HT1080 (cell line): Measurements from ENCODE around the gene ANKRD22. TPM values are rescaled to one million over a fixed set of nuclear protein-coding genes. Genes with fewer than 3 reads are reported as not detected.
"Not testable (repeated sequence)": the region's sequence is repeated elsewhere in the genome, so short reads cannot be mapped to it uniquely, and the experiment has no call there.

Experiments
- DNase-seq: peaks from one replicate; pipeline ENCODE4 v3.0.0-alpha.2; 2015; ENCODE audit warnings: low read depth
- total RNA-seq: library from RNA; depleted of rRNA; stranded (reverse); fragments of >200 nt; shearing (Covaris generic); gene quantifications from 2 replicates; pipeline ENCODE4 v1.2.3, GENCODE V29; 2014

The ANKRD22 gene
- total RNA-seq, 1 experiment from 2014 or later: 0.16 TPM

GRCh38 chr10:88838766-88839350 lies 12.8 kb downstream of the ANKRD22 start:
- DNase-seq: peak; percentile 21

DNA sequence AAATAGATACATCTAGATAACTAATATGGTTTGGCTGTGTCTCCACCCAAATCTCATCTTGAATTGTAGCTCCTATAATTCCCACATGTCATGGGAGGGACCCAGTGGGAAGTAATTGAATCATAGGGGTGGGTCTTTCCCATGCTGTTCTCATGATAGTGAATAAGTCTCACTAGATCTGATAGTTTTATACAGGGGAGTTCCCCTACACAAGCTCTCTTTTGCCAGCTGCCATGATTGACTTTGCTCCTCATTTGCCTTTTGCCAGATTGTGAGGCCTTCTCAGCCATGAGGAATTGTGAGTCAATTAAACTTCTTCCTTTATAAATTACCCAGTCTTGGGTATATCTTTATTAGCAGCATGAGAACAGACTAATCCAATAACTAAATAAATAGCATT lies 14.0 kb downstream of the ANKRD22 start:
- DNase-seq: not testable (repeated sequence)

DNA sequence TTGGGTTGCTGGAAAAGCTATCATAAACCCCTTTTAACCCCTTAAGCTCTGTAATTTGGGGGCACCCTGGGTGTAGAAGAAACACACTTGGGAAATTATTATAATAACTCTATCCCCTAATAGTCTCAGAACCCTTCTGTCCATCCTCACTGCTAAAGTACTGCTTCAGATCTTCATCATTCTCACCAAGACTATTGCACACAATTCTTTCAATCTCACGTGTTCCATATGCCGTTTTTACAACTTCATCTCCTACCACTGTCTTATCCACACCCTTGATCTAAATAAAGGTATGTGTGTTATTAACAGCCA lies 15.8 kb downstream of the ANKRD22 start:
- DNase-seq: no peak

DNA sequence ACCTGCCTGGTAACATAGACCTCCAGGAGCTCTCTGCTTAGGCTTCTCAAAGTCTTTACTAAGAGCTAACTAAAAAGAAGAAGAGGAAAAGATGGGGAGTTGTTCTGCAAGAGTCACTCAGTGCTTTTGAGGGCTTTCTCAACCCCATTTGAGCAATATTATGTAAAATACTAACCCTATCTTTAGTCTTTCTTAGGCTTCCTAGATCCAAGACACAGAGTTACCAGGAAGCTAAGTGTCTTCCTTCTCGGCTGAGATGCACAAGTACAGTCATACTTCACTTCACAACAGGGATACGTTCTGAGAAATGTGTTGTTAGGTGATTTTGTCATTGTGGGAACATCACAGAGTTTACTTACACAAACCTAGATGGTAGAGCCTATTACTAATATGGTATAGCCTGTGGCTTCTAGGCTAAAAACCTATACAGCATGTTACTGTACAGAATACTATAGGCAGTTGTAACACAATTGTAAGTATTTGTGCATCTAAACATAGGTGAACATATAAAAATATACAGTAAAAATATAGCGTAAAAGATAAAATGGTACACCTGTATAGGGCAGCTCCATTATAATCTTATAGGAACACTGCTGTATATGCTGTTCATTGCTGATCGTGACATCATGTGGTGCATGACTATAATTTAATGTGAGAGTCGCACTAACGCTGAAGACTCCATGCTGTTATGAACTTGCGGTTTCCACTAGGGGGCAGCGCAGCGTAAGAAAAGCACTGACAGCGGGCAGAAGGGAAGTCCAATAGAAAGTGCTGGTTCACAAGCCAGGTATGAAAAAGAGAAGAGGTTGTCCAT lies 16.3 kb downstream of the ANKRD22 start:
- peak; percentile 77 for DNase-seq

- no peak for DNase-seq
Measured at GRCh38 chr10:88833723-88834122, 17.9 kb downstream of the ANKRD22 start.

GRCh38 chr10:88833156-88833555 lies 18.5 kb downstream of the ANKRD22 start:
- DNase-seq: no peak

GRCh38 chr10:88832376-88832775 lies 19.3 kb downstream of the ANKRD22 start:
- DNase-seq: no peak

GRCh38 chr10:88831709-88832108 lies 19.9 kb downstream of the ANKRD22 start:
- no peak for DNase-seq

DNA sequence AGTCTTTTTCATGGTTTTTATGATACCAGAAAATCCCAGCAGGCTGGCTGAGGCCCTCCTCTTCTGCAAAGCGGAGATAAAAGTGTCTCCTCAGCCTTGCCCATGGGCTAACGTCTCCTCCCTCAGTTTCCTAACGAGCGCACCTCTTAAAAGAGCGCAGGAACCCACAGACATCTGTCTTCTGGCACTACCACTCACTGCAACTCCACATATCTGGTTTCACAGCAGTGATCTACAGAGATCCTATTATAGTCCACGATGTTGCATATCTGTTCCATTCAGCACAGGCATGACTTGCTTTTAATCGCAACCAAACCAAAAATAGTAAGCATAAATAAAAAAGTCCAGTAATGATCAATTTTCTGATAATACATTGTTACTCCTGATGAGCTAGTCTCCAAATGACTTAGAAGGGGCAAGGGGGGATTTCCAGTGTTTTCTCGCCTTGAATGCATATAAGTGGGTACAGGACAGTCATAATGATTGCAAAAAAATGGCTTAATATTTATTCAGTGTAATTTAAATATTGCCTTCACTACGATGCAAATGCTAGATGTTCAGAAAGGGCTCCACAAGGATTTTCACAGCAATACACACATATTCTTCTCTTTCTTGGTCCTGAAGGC lies 20.9 kb downstream of the ANKRD22 start:
- no peak for DNase-seq

GRCh38 chr10:88828310-88828709 lies 23.3 kb downstream of the ANKRD22 start:
- no peak for DNase-seq

DNA sequence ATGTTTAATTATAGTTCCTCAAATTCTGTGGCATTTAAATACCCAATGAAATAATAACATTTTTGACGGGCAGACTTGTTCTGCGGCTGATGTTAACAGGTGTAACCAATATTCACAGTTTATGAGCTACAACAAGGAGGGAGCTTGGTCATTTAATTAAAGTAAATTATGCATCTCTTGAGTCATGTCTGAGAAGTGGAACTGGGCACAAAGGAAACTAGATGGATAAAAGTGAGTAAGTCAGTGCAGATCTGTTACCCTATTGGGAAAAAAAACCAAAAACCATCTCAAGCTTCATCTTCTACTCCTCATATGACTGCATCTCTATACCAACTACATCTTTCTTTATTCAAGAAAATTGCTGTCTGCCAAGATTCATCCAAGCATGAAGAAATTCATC lies 24.0 kb downstream of the ANKRD22 start:
- no peak for DNase-seq

GRCh38 chr10:88826388-88826787 lies 25.3 kb downstream of the ANKRD22 start:
- DNase-seq: no peak

DNA sequence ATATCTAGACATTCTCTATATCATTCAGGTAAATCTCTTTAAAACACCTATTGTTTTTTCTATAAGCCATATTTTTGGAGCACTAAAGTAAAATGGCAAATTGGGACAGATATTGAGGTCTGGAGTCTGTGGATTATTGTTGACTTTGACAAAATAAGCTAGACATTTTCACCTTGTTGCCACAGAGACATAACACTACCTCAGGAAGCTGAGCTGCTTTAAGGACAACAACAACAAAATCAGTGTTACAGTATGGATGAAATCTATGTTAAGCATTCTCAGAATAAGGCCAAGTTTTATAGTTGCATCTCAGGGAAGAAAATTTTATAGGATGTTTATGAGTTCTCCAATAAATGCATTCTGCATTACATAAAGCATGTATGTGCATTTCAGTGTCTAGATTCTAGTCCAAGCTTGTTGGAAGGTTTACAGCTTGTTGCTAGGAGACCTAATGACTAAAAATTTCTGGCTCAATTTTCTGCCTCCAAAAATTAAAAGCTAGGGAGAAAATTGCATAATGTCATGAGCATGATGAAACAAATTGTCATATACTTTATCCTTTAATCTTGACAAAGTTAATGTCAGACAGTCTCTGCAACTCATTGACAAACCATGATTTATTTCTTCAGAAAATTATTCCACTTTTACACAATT lies 30.8 kb downstream of the ANKRD22 start:
- peak; percentile 3 for DNase-seq

GRCh38 chr10:88819290-88819689 lies 32.4 kb downstream of the ANKRD22 start:
- peak; percentile 16 for DNase-seq

GRCh38 chr10:88813200-88813599 lies 38.4 kb downstream of the ANKRD22 start:
- DNase-seq: no peak

DNA sequence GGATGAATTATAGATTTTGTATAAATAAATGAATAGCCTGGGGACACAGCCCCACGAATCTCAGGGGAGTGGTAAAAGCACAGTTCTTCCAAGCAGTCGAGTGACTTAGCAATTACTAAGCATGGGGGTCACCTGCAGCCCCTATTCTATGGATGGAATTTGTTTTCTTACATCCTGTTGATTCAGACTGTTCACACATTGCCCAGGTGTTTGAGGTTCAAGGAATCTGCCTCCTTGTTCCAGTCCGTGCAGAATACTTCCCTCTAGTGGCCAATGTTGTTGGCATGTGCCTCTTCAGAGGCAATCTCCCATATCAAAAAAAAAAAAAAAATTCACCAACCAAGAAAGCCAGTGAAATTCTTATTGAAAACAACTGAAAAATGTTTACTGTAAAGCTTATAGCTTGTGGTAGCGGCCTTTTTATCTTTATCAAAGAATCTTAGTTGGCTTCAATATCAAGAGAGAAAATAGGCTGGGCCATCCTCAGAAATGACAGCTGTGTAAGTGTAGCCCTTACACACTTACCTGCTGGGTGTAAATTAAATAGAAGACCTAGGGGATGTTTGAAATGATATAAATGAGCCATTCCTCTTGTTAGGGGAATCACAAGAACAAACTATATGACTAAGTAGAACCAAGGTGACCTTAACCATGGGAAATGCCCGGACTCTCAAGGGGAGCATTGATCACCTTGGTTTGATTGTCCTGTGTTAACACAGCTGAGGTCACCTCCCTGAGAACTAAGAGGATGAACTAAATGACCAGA lies 41.3 kb downstream of the ANKRD22 start:
- peak; percentile 64 for DNase-seq

DNA sequence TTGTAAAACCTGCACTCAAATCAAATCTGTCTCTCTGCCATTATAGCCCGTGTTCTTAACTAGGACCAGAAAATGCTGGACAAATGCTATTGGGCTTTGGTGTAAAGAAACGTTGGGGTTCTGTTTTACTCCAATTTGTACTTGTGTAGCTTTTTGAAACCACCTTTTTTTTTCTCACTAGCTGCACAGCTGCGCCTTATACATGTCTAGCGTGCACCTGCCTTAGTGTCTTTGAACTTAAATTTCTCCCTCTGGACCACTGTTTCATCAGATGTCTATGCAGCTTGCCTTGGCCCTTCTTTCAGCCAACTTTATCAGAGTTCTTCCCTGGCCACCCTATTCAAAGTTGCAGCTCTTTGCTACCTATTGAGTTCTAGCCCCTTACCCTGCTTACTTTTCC lies 42.0 kb downstream of the ANKRD22 start:
- no peak for DNase-seq

DNA sequence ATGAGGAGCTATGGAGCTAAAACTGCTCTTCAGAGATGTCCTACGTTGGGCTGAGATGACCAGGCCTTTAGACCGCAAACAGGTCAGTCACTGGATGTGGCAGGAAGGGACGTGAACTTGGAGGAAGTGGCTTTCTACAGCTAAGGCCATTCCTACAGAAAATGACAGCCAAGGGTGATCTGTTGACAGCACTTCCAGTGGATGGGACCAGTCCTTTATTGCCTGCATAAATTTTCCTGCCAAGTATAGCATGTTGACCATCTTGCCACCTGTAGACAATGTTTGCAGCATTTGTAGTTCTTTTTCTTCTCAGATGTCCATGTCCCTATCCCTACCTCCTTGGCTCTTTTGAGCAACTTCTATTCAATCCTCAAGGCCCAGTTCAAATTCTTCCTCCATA lies 45.7 kb downstream of the ANKRD22 start:
- no peak for DNase-seq

DNA sequence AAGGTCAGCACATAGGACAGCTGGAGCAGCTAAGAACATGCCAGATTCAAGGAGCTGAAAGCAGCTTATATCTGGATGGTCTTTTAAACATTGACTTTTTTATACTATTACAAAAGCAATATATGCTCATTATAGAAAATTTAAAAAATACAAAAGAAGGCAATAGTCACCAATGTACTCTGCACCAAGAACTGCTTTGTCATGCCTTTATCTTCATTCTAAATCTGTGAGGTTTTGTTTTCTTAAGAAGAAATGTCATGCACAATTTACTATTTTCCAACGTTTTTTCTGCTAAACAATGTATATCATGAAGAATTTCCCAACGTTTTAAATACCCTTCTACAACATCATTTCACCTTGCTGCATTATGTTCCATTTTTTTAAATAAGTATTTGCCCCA lies 46.3 kb downstream of the ANKRD22 start:
- no peak for DNase-seq

DNA sequence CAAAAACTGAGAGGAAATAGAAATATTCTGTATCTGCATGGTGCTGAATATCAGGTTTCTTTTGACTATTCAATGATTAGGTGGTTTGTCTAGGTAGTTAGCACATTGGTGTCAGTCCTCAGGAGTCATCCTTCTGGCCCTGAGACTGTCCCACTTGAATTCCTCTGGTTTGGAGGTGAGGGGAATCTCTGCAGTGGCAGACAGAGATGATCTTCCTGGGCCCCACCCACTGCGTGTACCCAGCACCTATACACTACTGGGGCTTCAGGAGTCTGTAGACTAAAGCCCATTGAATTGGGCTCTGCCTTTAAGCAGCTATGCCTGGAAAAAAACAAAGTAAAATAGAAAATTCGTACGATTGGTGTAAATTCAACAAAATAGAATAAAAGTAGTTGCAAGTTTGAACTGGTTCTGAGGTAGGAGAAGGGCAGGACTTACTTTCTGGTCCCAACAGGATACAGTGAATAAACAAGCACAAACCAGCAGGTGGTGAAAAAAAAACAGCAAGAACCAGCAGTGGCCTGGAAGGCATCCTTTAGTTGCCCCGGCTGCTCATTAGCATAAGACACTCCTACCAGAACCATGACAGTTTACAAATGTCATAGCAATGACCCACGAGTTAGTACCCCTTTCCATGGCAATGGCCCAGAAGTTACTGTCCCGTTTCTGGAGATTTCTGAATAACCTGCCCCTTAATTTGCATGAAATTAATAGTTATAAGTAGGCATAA lies 47.4 kb downstream of the ANKRD22 start:
- no peak for DNase-seq

- no peak for DNase-seq
Measured at GRCh38 chr10:88803641-88804040, 48.0 kb downstream of the ANKRD22 start.
